ENCODE measurements around the gene FSTL4.

The FSTL4 gene

DNA sequence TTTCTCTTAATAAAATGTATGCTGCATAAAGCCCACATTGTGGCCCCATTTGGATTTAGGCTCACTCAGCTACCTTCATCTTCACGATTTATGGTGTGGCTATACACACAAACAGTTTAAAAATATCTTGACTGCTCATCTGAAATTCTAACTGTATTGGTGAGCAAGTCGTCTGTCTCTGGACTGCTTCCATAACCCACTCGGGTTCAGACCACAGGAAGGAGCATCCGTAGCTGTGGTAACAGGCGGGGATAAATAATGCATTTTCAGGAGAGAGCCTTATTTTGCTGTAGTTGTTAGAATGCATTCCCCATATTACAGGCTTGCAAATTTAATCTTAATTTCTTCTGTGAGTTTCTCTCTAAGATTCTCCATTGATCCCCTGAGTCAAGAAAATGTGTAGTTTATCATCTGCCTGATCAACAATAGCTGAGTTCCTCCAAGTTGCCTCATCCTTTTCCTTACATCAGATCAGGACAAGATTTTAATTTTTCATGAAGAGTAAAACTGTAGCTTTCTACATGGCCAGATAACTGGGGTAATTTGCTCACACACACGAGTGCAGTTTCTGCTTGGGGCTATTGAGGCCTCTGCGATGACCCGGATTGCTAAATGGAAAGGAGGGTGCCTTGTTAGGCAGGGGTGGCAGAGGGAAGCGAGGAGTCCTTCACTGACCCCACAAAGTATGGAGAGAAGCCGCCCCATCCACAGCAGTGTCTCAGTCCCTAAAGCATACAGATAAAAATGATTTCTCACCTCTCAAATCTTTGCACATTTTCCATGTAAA lies 133.9 kb downstream of the FSTL4 start:
- in situ Hi-C loops (cut with HindIII; ENCODE audit: low sequenced_read_pairs), result no loop called here
- TF ChIP-seq, protein P1, sequence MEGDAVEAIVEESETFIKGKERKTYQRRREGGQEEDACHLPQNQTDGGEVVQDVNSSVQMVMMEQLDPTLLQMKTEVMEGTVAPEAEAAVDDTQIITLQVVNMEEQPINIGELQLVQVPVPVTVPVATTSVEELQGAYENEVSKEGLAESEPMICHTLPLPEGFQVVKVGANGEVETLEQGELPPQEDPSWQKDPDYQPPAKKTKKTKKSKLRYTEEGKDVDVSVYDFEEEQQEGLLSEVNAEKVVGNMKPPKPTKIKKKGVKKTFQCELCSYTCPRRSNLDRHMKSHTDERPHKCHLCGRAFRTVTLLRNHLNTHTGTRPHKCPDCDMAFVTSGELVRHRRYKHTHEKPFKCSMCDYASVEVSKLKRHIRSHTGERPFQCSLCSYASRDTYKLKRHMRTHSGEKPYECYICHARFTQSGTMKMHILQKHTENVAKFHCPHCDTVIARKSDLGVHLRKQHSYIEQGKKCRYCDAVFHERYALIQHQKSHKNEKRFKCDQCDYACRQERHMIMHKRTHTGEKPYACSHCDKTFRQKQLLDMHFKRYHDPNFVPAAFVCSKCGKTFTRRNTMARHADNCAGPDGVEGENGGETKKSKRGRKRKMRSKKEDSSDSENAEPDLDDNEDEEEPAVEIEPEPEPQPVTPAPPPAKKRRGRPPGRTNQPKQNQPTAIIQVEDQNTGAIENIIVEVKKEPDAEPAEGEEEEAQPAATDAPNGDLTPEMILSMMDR (IDR thresholded peaks at IDR 0.05; ENCODE audit: low read depth, low read length), result no peak
- H3K4me3 ChIP-seq (ENCODE audit: low read depth, low read length), result no peak overlapping the region
- DNase-seq (ENCODE audit: low read depth, low spot score), result no peak

DNA sequence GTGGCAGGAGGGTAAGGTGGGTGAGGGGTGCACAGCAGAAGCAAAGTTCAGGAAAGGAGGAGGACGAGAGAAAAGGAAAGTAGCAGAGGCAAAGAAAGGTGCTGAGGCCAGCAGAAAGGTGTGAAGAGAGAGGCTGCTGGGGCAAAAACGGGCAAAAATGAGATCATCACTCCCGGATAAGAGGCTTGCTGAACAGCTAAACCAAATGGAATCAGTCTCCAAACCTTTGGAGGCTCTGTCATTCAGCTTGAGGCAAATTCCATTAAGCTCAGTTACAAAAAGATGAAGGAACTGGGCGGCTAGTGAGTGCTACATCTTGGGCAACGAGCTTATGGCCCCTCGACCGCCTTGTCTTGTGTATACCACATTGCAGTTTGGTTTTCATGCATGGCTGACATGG lies 136.4 kb downstream of the FSTL4 start:
- no peak overlapping the region for H3K4me3 ChIP-seq (ENCODE audit: low read depth, low read length)
- TF ChIP-seq, protein P1 (IDR thresholded peaks at IDR 0.05; ENCODE audit: low read depth, low read length), result no peak
- in situ Hi-C loops (cut with HindIII; ENCODE audit: low sequenced_read_pairs), result no loop called here
- DNase-seq (ENCODE audit: low read depth, low spot score), result no peak

DNA sequence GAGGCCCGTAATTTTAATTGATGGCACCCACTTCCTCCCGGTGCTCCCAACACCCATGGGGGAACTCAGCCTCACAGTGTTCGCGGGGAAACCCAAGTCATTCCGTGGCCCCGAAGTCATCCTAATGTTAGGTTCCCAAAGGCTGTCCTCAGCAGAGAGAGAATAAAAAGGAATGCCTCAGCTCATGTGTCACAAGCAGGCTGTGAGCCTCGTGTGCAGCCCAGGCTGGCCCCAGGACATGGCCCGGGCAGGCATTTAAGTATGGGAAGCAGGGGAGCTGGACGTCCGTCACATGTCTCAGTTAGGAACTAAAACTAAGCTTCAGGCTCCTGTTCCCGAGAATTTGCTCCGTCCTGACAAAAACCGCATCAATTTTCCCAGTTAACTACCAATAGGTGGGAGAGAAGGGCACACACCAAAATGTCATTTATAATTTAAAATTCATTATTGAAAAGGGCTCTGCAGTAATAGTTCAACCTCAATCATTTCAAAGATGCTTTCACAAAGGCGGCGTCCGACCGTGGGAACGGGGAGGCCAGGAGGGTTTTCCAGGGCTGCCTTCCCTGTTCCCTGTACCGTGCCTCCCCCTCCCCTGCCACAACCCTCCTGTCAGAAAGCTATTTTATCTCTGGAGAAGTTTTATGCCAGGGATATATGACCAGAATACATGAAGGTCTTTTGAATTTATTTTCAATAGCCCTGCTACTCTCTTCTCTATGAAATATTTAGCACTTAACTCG lies 137.3 kb downstream of the FSTL4 start:
- H3K4me3 ChIP-seq (ENCODE audit: low read depth, low read length), result no peak overlapping the region
- TF ChIP-seq, protein P1 (IDR thresholded peaks at IDR 0.05; ENCODE audit: low read depth, low read length), result no peak
- in situ Hi-C loops (cut with HindIII; ENCODE audit: low sequenced_read_pairs), result no loop called here

DNA sequence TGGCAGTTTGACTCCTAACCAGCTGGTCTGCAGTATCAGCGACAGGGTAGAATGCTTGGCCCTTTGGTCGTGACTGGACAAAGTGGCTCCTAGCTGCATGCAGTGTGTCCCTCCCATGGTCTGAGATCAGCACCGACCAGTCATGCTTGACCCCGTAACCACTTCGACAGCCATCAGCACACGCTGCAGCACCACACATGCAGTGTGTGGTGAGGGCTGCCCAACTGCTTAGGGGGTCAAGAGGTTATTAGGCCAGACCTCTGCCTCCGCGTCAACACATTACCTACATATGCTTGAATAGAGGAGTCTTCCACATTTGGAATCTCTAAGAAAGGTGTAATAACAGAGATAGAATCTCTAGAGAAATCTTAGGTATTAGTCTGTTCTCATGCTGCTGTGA lies 139.1 kb downstream of the FSTL4 start:
- TF ChIP-seq, protein P1 (IDR thresholded peaks at IDR 0.05; ENCODE audit: low read depth, low read length), result no peak

More for the DNA sequence above, 137.3 kb downstream of the FSTL4 start:
- DNase-seq (ENCODE audit: low read depth, low spot score), result no peak

DNA sequence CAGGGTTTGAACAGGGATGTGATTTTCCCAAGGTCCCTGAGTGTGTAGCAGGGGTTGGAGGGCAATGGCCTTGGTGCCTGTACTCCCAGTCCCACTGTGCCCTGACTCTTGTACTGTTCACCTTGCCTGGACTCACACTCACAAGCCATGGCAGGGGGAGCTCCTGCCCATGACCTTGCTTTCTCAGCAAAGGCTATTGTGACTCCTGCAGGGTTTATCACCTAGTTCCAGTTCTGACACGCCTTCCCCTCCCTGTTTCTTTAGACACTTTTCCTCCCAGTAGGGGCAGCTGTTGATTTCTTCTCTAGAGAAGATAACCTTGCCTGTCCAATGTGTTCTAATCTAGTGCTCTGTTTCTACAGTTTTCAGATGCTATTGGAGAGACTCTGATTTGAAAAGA lies 139.5 kb downstream of the FSTL4 start:
- in situ Hi-C loops (cut with HindIII; ENCODE audit: low sequenced_read_pairs), result no loop called here
- no peak overlapping the region for H3K4me3 ChIP-seq (ENCODE audit: low read depth, low read length)
- DNase-seq (ENCODE audit: low read depth, low spot score), result no peak
- TF ChIP-seq, protein P1 (IDR thresholded peaks at IDR 0.05; ENCODE audit: low read depth, low read length), result no peak

More for the DNA sequence above, 139.1 kb downstream of the FSTL4 start:
- no peak for DNase-seq (ENCODE audit: low read depth, low spot score)
- no peak overlapping the region for H3K4me3 ChIP-seq (ENCODE audit: low read depth, low read length)
- in situ Hi-C loops (cut with HindIII; ENCODE audit: low sequenced_read_pairs), result no loop called here

DNA sequence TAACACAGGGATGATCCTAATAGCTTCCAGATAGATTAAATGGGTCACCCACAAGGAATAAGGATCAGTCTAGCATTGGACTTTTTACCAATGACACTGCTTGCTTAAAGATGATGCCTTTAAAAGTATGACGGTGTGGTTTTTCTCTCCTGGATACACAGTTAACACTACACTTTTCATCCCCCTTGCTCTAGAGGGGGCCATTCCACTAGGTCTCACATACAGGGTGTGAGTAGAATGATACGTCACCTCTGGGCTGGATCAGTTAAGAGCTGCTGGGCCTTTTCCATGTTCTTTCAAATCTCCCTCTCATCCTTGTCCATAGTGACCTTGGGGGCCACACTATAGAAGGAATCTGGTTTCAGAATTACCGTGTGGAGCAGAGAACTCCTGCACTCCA lies 140.6 kb downstream of the FSTL4 start:
- no peak overlapping the region for H3K4me3 ChIP-seq (ENCODE audit: low read depth, low read length)
- DNase-seq (ENCODE audit: low read depth, low spot score), result no peak
- in situ Hi-C loops (cut with HindIII; ENCODE audit: low sequenced_read_pairs), result no loop called here
- TF ChIP-seq, protein P1 (IDR thresholded peaks at IDR 0.05; ENCODE audit: low read depth, low read length), result no peak

Measured in astrocyte of the spinal cord (primary cell).